Fibroblast of skin of right quadriceps (primary cell): ENCODE measurements around the gene TRAPPC10.

Experiments
- DNase-seq: peaks from one replicate; pipeline ENCODE4 v3.0.0-alpha.2; 2013

The TRAPPC10 gene

DNA sequence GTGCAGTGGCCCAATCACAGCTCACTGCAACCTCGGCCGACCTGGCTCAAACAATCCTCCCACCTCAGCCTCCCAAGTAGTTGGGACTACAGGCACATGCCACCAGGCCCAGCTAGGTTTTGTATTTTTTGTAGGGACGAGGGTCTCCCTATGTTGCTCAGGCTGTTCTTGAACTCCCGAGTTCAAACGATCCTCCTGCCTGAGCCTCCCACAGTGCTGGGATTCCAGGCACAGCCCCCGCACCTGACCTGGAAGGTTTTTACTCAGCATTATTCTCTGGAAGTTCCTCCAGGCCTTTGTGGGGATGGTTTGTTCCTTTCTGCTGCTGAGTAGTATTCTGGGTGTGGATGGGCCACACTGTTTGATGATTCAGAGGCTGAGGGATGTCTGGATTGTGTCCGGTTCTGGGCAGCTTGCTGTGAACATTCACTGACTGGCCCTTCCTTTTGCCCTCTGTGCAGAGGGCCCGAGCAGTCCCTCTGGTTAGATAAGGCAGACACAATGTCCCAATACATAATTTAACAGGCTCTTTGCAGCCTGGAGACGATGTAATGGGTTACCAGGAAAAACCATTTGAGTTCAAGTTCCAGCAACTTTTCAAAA lies 6.0 kb upstream of the TRAPPC10 start:
- peak; percentile 74 for DNase-seq

DNA sequence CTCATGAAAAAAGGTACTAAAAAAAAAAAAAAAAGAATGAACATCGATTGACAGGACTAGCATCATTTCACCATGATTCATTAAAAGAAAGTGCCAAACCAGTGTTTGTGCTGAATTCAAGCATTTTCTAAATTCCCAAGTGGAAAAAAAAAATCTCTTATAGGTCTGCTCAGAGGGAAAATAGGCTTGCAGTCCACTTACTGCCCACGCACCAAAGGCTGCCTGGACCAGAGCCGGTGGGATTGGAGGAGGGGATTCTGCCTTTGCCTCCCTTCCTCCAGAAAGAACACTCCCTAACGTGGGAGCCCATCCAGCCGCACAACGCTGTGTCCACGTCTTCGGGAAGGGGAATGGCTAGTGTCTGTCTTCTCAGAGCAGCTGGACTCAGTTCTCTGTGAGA lies 5.5 kb upstream of the TRAPPC10 start:
- DNase-seq: peak; percentile 48

DNA sequence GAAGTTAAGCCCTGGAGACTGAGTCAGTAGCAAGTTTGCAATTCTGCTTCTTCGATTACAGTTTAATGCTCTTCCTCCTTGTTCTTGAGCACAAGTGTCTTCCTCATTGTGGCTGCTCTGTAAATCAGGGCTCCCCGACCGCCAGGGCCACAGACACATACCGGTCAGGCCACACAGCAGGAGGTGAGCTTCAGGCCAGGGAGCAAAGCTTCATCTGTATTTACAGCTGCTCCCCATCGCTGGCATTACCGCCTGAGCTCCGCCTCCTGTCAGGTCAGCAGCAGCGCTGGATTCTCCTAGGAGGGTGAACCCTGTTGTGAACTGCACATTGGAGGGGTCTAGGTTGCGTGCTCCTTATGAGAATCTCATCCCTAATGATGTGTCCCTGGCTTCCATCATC lies 1.7 kb upstream of the TRAPPC10 start:
- DNase-seq: no peak

GRCh38 chr21:44011123-44011522 lies 986 bp upstream of the TRAPPC10 start:
- DNase-seq: no peak

DNA sequence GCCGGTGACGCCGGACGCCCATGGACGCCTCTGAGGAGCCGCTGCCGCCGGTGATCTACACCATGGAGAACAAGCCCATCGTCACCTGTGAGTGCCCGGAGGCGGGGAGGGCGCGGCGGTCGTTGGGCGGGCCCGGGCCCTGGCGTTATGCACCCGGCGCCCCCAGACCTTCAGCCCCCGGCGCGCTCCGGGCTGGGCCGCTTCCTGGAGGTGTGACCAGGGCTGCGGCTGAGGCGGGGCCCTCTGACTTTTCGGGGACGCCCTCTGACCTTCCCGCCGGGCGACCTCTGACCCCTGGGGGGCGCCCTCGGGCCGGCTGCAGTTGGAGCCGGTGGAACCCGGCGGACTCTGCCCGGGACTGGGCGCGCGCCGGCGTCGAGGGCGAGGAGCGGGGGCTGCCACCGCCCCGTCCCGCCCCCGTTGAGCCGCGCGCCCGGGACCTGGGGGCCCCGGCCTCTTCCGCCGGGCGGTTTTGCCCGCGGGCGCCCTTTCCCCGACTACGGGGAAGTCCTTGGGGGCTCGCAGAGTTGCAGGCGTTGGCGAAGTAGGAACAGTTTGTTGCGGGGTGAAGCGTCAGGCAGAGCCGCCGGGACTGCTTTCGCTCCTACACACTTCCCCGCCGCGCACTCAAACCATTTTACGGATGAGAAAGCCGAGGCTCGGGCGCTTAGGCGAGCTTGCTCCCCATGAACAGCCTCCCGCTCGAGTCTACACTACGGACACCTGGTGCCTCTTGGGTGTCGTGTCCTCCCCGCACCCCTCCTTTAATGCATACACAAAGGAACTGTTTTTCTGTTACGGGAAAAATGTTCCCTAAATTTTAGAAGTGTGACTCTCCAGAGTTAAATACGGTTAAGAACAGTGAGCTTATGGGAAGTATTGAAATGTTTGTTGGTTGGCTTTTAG lies 618 bp downstream of the TRAPPC10 start:
- peak; percentile 16 for DNase-seq

DNA sequence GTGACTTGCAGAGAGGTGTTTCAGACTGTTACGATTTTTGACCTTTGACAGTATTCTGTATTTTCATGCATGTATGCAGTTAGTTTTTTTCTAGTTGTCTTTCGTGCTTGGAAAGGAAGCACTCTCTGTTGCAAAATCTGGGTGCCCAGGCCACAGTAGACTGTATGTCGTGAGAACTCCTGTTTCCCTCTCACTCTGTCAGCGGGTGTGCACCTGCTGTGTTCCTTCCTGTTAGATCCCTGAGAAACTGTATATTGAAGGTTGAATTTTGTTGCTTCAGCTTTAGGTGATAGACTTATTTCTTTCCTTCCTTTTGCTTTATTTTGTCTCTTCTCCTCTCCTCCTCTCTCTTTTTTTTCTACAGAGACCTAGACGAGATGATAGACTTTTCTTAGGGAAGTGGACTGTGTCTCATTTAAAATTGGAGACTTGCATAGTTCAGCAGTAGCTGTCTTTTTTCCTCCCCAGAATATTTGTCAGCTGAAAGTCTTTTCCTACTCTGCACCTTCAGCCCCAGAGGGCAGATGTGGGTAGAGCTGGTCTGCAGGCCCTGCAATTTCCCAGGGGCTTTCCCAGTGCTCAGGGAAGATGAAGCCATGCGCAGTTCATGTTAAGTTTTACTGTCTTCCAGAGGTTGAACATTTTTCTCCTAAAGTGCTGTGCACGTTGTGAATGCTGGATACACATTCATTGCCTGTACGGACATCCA lies 1.4 kb downstream of the TRAPPC10 start:
- no peak for DNase-seq

GRCh38 chr21:44017601-44018000 lies 5.5 kb downstream of the TRAPPC10 start:
- no peak for DNase-seq

- no peak for DNase-seq
Observed at GRCh38 chr21:44018127-44018526, 6.0 kb downstream of the TRAPPC10 start.

DNA sequence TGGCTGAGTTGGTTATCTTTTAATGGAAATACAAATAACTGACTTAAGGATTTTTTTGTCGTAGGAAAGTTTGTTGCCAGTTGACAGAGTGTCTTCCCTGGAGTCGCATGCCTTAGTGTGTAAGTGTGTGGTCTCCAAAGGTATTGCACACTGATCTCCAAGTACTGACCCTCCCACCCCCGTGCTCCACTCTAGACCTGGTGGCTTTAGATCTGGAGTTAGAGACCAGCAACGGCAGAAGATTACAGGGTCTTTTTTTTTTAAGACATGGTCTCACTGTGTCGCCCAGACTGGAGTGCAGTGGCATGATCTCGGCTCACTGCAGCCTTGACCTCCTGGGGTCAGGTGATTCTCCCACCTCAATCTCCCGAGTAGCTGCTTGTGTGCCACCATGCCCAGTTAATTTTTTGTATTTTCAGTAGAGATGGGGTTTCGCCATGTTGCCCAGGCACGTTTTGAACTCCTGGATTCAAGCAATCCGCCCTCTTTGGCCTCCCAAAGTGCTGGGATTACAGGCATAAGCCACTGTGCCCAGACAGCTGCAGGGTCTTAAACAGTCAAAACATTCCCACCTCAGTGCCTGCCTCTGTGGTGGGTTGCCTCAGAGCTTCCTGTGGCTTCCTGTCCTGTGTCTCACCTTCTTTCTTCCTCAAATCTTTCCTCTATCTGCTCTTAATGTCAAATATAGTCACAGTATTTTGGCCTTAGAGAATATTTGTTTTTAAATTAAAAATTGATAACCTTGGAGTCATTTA lies 6.9 kb downstream of the TRAPPC10 start:
- no peak for DNase-seq

- DNase-seq: no peak
Observed at GRCh38 chr21:44019568-44019958, 7.5 kb downstream of the TRAPPC10 start.

DNA sequence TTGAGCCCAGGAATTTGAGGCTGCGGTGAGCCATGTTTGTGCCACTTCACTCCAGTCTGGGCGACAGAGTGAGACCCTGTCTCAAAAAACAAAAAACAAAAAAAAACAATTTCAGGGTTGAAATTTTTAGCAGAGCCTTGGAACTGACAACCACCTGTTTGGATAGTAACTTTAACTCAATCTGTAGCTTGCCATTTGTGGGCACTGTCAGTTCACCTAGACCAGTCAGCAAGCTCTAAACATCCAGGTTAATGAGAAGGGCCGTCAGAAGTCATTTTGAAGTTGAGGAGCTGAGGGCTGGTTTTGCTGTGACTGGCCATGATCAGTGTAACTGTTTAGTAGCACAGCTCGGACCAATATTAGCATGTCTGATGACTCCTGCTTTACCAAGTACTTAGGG lies 8.4 kb downstream of the TRAPPC10 start:
- DNase-seq: no peak

DNA sequence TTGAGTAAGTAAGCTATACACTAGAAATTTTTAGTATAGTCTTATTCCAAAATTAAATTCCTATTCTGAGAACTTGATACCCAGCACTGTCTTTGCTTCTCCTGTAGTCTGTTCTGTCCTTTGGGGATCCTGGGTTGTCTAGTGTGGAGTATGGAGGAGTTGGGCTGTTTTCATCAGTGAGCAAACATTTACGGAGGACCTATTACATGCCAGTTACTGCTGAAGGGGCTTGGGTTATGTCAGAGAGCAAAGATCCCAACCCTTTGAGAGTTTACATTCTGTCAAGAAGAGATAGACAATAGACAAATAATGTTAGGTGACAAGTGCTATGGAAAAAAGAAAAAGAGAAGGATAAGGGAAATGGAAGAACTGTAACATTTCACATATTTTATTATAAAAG lies 9.0 kb downstream of the TRAPPC10 start:
- no peak for DNase-seq

GRCh38 chr21:44024257-44024656 lies 12.1 kb downstream of the TRAPPC10 start:
- DNase-seq: no peak

- peak; percentile 52 for DNase-seq
Observed at GRCh38 chr21:44024887-44025353, 12.8 kb downstream of the TRAPPC10 start.

DNA sequence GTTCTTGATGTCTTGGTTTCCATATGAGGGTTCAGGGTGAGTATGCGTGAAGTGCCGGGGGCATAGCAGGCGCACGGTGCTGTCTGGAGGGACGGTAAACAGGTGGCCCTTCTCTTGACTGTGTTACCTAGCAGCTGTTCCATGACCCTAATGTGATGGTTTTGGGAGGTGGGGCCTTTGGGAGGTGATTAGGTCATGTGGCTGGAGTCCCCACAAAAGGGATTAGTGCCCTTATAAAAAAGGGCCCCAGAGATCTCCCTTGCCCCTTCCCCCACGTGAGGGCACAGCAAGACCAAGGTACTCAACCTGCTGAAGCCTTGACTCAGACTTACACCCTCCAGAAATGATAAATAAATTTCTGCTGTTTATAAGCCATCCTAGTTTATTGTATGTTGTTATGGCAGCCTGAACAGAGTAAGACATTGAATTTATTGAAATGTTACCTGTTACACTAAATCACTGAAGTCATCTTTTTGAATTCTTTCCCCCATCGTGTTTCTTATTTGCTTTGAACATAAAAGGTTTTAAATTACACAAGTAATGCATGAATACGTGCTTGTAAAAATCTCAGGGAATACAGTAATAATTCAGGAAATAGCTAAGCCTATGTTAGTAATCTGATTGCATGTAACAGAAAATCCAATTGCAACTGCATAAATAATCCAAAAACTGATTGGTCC lies 15.6 kb downstream of the TRAPPC10 start:
- DNase-seq: no peak

- DNase-seq: no peak
Observed at GRCh38 chr21:44028287-44028659, 16.2 kb downstream of the TRAPPC10 start.

GRCh38 chr21:44029460-44030087 lies 17.5 kb downstream of the TRAPPC10 start:
- DNase-seq: no peak

GRCh38 chr21:44035244-44035643 lies 23.1 kb downstream of the TRAPPC10 start:
- no peak for DNase-seq

DNA sequence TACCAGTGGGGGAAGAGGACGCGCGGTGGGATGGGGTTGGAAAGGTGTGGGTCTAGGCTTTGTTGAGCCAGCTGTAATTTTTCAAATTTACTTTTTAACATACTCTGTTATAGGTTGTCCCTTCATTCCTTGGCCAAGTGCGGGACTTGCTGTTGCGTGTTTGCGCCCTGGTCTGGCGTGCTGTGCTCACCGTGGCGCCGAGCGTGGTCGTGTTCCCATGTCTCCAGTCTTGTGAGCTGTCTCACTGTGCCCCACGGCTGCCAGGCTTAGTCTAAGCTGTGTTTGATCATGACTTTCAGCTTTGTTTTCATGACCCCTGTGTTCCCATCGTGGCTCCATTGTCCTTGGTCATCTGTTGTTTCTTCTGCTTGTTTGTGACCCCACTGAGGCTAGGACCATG lies 26.0 kb downstream of the TRAPPC10 start:
- no peak for DNase-seq

GRCh38 chr21:44039828-44040227 lies 27.7 kb downstream of the TRAPPC10 start:
- no peak for DNase-seq

- DNase-seq: no peak
Observed at GRCh38 chr21:44043613-44044012, 31.5 kb downstream of the TRAPPC10 start.

- DNase-seq: no peak
Observed at GRCh38 chr21:44046734-44047133, 34.6 kb downstream of the TRAPPC10 start.
